WTC11 (cell line): Measurements from ENCODE around the gene PTPRN. TPM values are rescaled to one million over a fixed set of nuclear protein-coding genes. Genes with fewer than 3 reads are reported as not detected.
"Not testable (repeated sequence)": the region's sequence is repeated elsewhere in the genome, so short reads cannot be mapped to it uniquely, and the experiment has no call there.

Experiments used
- ATAC-seq: fragments of 200-7000 bp; cut with Tn5 transposase; 2 replicates; pipeline ENCODE4 v1.10.0; 2021; ENCODE audit warnings: mild to moderate bottlenecking, moderate library complexity
- CTCF ChIA-PET: fragments of 300-600 bp; sonication (Branson Sonifier 250); formaldehyde crosslinking; loops from one replicate; lab custom pipeline; 2021; ENCODE audit warnings: antibody characterized with exemption; lab: Charles Lee
- POLR2A ChIA-PET: fragments of 350-600 bp; sonication (Branson Sonifier 250); formaldehyde crosslinking; loops from one replicate; lab custom pipeline; 2021; ENCODE audit warnings: antibody characterized with exemption; lab: Charles Lee
- DNase-seq: peaks from one replicate; pipeline ENCODE4 v3.0.0; 2021; ENCODE audit warnings: low spot score
- H3K27ac Mint-ChIP-seq: 2 replicates; pipeline ENCODE4 v1.8.0; 2021; ENCODE audit warnings: mixed read lengths
- H3K27me3 Mint-ChIP-seq: 2 replicates; pipeline ENCODE4 v1.8.0; 2021; ENCODE audit warnings: low read depth, mild to moderate bottlenecking, moderate library complexity, mixed read lengths
- H3K36me3 Mint-ChIP-seq: 2 replicates; pipeline ENCODE4 v1.8.0; 2021; ENCODE audit warnings: mixed read lengths
- H3K4me1 Mint-ChIP-seq: 2 replicates; pipeline ENCODE4 v1.8.0; 2022; ENCODE audit warnings: mixed read lengths
- H3K4me3 Mint-ChIP-seq: 2 replicates; pipeline ENCODE4 v1.8.0; 2021; ENCODE audit warnings: mild to moderate bottlenecking, moderate library complexity, mixed read lengths
- H3K9me3 Mint-ChIP-seq: 2 replicates; pipeline ENCODE4 v1.8.0; 2021; ENCODE audit warnings: mixed read lengths
- CBFB ChIP-seq: sonication (generic); formaldehyde crosslinking; IDR thresholded peaks from 2 replicates; pipeline ENCODE4 v1.8.1; 2022; ENCODE audit warnings: mild to moderate bottlenecking, low read depth, missing genetic modification reagents
- FOXP1 ChIP-seq: sonication (generic); formaldehyde crosslinking; IDR thresholded peaks from 2 replicates; pipeline ENCODE4 v1.8.0; 2022; ENCODE audit warnings: missing genetic modification reagents, mild to moderate bottlenecking, moderate library complexity, borderline replicate concordance
- GRHL2 ChIP-seq: fragments of 250-450 bp; sonication (Bioruptor Pico); IDR thresholded peaks from 2 replicates; pipeline ENCODE4 v1.8.0; 2022; ENCODE audit warnings: mild to moderate bottlenecking, moderate library complexity; ENCODE audit not compliant: insufficient replicate concordance, severe bottlenecking
- HMGA2 ChIP-seq: fragments of 250-450 bp; sonication (Bioruptor Pico); IDR thresholded peaks from 2 replicates; pipeline ENCODE4 v1.4.0; 2021; ENCODE audit warnings: mild to moderate bottlenecking, moderate library complexity
- NR3C1 ChIP-seq: sonication (generic); formaldehyde crosslinking; conservative IDR thresholded peaks from 2 replicates; pipeline ENCODE4 v1.8.1; 2023; ENCODE audit warnings: low read depth, mild to moderate bottlenecking, missing genetic modification reagents
- PREB ChIP-seq: sonication (generic); formaldehyde crosslinking; IDR thresholded peaks from 2 replicates; pipeline ENCODE4 v1.8.1; 2022; ENCODE audit warnings: mild to moderate bottlenecking, missing genetic modification reagents, moderate library complexity, borderline replicate concordance
- PRRX2 ChIP-seq: fragments of 250-450 bp; sonication (Bioruptor Pico); IDR thresholded peaks from 2 replicates; pipeline ENCODE4 v1.8.0; 2021; ENCODE audit warnings: mild to moderate bottlenecking
- RELA ChIP-seq: sonication (generic); formaldehyde crosslinking; IDR thresholded peaks from 2 replicates; pipeline ENCODE4 v1.8.1; 2022; ENCODE audit warnings: missing genetic modification reagents, mild to moderate bottlenecking, borderline replicate concordance
- SP1 ChIP-seq: sonication (generic); formaldehyde crosslinking; conservative IDR thresholded peaks from 2 replicates; pipeline ENCODE4 v1.8.1; 2022; ENCODE audit warnings: missing genetic modification reagents
- ZBTB21 ChIP-seq: sonication (generic); formaldehyde crosslinking; IDR thresholded peaks from 2 replicates; pipeline ENCODE4 v1.8.1; 2023; ENCODE audit warnings: mild to moderate bottlenecking, missing genetic modification reagents, borderline replicate concordance
- ZNF219 ChIP-seq: sonication (generic); formaldehyde crosslinking; IDR thresholded peaks from 2 replicates; pipeline ENCODE4 v1.8.0; 2023; ENCODE audit warnings: missing genetic modification reagents, mild to moderate bottlenecking, borderline replicate concordance
- ZNF396 ChIP-seq: fragments of 250-450 bp; sonication (Bioruptor Pico); IDR thresholded peaks from 2 replicates; pipeline ENCODE4 v1.8.0; 2021; ENCODE audit warnings: mild to moderate bottlenecking, moderate library complexity, borderline replicate concordance
- total RNA-seq: library from RNA; stranded (reverse); gene quantifications from 3 replicates; pipeline ENCODE4 v1.2.3, GENCODE V29; 2021
- TF ChIP-seq, protein P1 (sequence below): sonication (generic); formaldehyde crosslinking; IDR thresholded peaks from 2 replicates; pipeline ENCODE4 v1.8.1; 2022; ENCODE audit warnings: missing genetic modification reagents, borderline replicate concordance
- TF ChIP-seq, protein P2 (sequence below): fragments of 250-450 bp; sonication (Bioruptor Pico); IDR thresholded peaks from 2 replicates; pipeline ENCODE4 v1.8.0; 2021; ENCODE audit warnings: mild to moderate bottlenecking

The PTPRN gene
- total RNA-seq, 1 experiment from 2014 or later = 3.8 TPM

DNA sequence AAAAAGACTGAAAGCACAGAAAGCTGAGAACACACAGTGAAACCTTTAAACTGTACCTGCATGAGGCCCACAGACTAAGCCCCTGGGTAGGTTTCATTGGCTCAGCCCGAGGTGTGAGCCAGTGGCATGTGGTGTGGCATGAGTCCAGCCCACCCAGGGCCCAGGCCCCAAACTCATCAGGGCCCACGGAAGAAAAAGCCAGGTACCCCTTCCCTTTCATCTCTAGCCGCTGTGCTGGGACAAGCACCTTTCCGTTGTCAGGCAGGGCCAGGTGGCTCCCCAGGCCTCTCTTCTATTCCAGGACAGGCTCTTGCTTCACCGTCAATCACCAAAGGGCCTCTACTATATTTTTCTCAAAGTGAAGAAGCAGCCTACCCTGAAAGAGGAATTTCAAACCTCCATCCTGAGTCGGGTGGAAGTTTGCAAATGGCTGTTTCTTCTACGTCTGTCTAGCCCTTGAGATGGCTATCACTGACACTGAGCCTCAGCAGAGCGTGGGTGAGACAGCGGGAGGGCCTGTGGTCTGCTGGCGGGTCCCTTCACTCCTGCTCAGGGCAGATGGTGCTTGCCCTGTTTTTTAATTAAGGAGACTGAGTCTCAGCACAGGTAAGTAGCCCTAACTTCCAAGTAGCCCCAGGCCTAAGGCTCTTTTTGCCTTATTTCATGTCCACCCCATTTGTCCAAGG lies 21.5 kb downstream of the PTPRN start (continued):
- TF ChIP-seq, protein P1, sequence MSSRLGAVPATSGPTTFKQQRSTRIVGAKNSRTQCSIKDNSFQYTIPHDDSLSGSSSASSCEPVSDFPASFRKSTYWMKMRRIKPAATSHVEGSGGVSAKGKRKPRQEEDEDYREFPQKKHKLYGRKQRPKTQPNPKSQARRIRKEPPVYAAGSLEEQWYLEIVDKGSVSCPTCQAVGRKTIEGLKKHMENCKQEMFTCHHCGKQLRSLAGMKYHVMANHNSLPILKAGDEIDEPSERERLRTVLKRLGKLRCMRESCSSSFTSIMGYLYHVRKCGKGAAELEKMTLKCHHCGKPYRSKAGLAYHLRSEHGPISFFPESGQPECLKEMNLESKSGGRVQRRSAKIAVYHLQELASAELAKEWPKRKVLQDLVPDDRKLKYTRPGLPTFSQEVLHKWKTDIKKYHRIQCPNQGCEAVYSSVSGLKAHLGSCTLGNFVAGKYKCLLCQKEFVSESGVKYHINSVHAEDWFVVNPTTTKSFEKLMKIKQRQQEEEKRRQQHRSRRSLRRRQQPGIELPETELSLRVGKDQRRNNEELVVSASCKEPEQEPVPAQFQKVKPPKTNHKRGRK (CRISPR knock-in tag) = no peak
- TF ChIP-seq HMGA2 (no peak), ZNF396 (CRISPR knock-in tag) (no peak), ZNF219 (CRISPR knock-in tag) (no peak), PRRX2 (CRISPR knock-in tag) (no peak), GRHL2 (CRISPR knock-in tag) (no peak)

DNA sequence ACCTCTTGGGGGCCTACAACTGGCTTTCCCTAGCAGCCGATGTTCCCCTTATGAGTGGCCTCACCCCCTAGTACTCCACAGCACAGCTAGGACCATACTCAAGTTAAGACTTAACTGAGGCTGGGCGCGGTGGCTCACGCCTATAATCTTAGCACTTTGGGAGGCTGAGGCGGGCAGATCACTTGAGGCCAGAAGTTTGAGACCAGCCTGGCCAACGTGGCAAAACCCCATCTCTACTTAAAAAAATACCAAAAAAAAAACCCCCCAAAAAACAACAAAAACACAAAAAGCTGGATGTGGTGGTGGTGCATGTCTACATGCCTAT lies 22.1 kb downstream of the PTPRN start:
- ChIA-PET CTCF (interaction anchor here (0.9 to 3.4 kb wide), 7 partner anchors 7 to 101 kb away, joined by 3 to 62 read pairs (median 5); no protein-coding TSS in a partner anchor), POLR2A (interaction anchor here (0.9 to 2.1 kb wide), 2 partner anchors 8 to 40 kb away, joined by 3 to 5 read pairs; no protein-coding TSS in a partner anchor)
- DNase-seq, H3K36me3 Mint-ChIP-seq, H3K27me3 Mint-ChIP-seq, H3K27ac Mint-ChIP-seq, H3K9me3 Mint-ChIP-seq, H3K4me3 Mint-ChIP-seq, ATAC-seq: not testable (repeated sequence)
- peaks cover 11% of the 10 kb centered on the region for H3K4me1 Mint-ChIP-seq

DNA sequence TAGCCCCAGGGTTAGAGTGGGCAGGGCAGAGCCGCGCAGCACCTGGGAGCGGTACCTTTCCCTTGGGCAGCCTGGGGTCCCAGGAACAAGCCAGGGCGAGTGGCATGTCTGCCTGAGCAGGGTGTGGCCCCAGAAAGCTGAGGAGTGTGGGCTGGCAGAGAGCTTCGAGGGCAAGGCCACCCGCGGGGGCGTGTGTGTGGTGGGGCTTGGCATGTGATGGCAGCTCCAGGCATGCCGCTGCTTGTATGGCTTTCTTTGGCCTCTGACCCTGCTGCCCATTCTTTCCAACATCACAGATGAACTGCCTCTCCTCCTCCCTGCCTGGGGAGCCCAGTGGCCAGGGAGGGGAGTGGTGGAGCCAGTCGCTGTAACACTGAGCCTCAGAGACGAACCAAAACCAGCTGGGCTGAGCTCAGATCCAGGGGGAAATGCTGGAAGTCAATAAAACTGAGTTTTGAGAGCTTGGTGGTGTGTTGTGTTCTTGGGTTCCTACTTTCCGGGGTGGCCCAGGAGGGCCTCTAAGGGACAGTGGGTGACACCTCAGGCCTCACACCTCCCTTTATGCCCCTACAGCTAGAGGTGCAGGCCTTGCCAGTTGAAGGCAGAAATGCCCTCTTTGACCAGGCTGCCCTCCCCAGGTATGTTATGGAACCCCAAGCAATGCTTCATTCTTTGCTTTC lies 22.6 kb downstream of the PTPRN start:
- POLR2A ChIA-PET = interaction anchor here (0.9 to 2.1 kb wide), 3 partner anchors 8 to 42 kb away, joined by 3 to 5 read pairs (median 3); partner anchors contain the start of genes GLB1L and STK16
- peak; percentile 4 for ATAC-seq
- Mint-ChIP-seq H3K36me3 (peaks cover 8% of the 10 kb centered on the region; the same call in 1 of the 2 replicates), H3K27ac (peak overlapping the region; percentile 26; the same call in 1 of the 2 replicates)
- DNase-seq = no peak
- TF ChIP-seq SP1 (CRISPR knock-in tag) = no peak
- TF ChIP-seq, protein P2, sequence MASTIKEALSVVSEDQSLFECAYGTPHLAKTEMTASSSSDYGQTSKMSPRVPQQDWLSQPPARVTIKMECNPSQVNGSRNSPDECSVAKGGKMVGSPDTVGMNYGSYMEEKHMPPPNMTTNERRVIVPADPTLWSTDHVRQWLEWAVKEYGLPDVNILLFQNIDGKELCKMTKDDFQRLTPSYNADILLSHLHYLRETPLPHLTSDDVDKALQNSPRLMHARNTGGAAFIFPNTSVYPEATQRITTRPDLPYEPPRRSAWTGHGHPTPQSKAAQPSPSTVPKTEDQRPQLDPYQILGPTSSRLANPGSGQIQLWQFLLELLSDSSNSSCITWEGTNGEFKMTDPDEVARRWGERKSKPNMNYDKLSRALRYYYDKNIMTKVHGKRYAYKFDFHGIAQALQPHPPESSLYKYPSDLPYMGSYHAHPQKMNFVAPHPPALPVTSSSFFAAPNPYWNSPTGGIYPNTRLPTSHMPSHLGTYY (CRISPR knock-in tag) = no peak
- no peak for TF ChIP-seq PREB
- 0 out of 2 replicates have a peak, but pooled peaks have one; percentile 43 for TF ChIP-seq NR3C1 (CRISPR knock-in tag)
- TF ChIP-seq CBFB (CRISPR knock-in tag) = no peak
- no peak for TF ChIP-seq RELA
- TF ChIP-seq FOXP1 (CRISPR knock-in tag) = 0 out of 2 replicates have a peak, but pooled peaks have one; percentile 28
- TF ChIP-seq ZBTB21 (CRISPR knock-in tag) = 0 out of 2 replicates have a peak, but pooled peaks have one; percentile 17
- TF ChIP-seq, all 79 proteins: peak for 3
- Mint-ChIP-seq H3K4me1 (peaks cover 11% of the 10 kb centered on the region), H3K9me3 (no peaks in the 10 kb centered on the region), H3K4me3 (peak overlapping the region; percentile 32), H3K27me3 (no peaks in the 10 kb centered on the region; the same call in 1 of the 2 replicates)
- CTCF ChIA-PET = interaction anchor here (0.6 to 3.4 kb wide), 14 partner anchors 8 to 290 kb away, joined by 3 to 62 read pairs (median 4); partner anchors contain the start of genes SPEG and TUBA4B
